ENCODE data around the gene ANKK1.

ANKK1 gene

GRCh38 chr11:113377681-113378412 lies 9.7 kb upstream of the ANKK1 start:
- DNase-seq = no peak

GRCh38 chr11:113378692-113379091 lies 8.9 kb upstream of the ANKK1 start:
- DNase-seq = no peak

GRCh38 chr11:113382121-113382520 lies 5.5 kb upstream of the ANKK1 start:
- DNase-seq = no peak

- no peak for DNase-seq
These were observed 3.0 kb upstream of the ANKK1 start for GRCh38 chr11:113384551-113384950.

- DNase-seq = no peak
These were observed 1.8 kb upstream of the ANKK1 start for GRCh38 chr11:113385749-113386148.

- no peak for DNase-seq
These were observed 713 bp upstream of the ANKK1 start for GRCh38 chr11:113386866-113387265.

GRCh38 chr11:113389272-113389671 lies 1.7 kb downstream of the ANKK1 start:
- DNase-seq = no peak

GRCh38 chr11:113392236-113392921 lies 4.8 kb downstream of the ANKK1 start:
- DNase-seq = no peak

- no peak for DNase-seq
These were observed 6.0 kb downstream of the ANKK1 start for GRCh38 chr11:113393501-113393985.

- no peak for DNase-seq
These were observed 7.3 kb downstream of the ANKK1 start for GRCh38 chr11:113394919-113395318.

GRCh38 chr11:113395782-113396336 lies 8.3 kb downstream of the ANKK1 start:
- no peak for DNase-seq

GRCh38 chr11:113396690-113397089 lies 9.1 kb downstream of the ANKK1 start:
- DNase-seq = no peak

- DNase-seq = no peak
These were observed 9.6 kb downstream of the ANKK1 start for GRCh38 chr11:113397212-113397611.

- no peak for DNase-seq
These were observed 10.2 kb downstream of the ANKK1 start for GRCh38 chr11:113397821-113398220.

GRCh38 chr11:113398669-113399430 lies 11.3 kb downstream of the ANKK1 start:
- DNase-seq = no peak

- DNase-seq = no peak
These were observed 13.2 kb downstream of the ANKK1 start for GRCh38 chr11:113400631-113401230.

- no peak for DNase-seq
These were observed 14.1 kb downstream of the ANKK1 start for GRCh38 chr11:113401718-113402117.

GRCh38 chr11:113404859-113405430 lies 17.4 kb downstream of the ANKK1 start:
- DNase-seq = no peak

- no peak for DNase-seq
These were observed 18.3 kb downstream of the ANKK1 start for GRCh38 chr11:113405724-113406478.

GRCh38 chr11:113407163-113407562 lies 19.6 kb downstream of the ANKK1 start:
- DNase-seq = no peak

GRCh38 chr11:113408206-113408605 lies 20.6 kb downstream of the ANKK1 start:
- DNase-seq = no peak

GRCh38 chr11:113408887-113409286 lies 21.3 kb downstream of the ANKK1 start:
- no peak for DNase-seq

Measured in right hindlimb (tissue), 1 donor.